DND-41 (cell line): Measurements from ENCODE around the gene CCDC68.

ENCODE experiments used
- EZH2 ChIP-seq: IDR thresholded peaks from 3 replicates; pipeline ENCODE4 v1.6.1; 2012; ENCODE audit warnings: borderline replicate concordance, low read depth, mild to moderate bottlenecking, moderate library complexity, low read length, inconsistent platforms; ENCODE audit not compliant: severe bottlenecking
- TF ChIP-seq, protein P1 (sequence below): IDR thresholded peaks from 2 replicates; pipeline ENCODE4 v1.5.1; 2012; ENCODE audit warnings: borderline replicate concordance, low read length, moderate library complexity, mild to moderate bottlenecking; ENCODE audit not compliant: poor library complexity, severe bottlenecking; ENCODE audit errors: extremely low read depth

DNA sequence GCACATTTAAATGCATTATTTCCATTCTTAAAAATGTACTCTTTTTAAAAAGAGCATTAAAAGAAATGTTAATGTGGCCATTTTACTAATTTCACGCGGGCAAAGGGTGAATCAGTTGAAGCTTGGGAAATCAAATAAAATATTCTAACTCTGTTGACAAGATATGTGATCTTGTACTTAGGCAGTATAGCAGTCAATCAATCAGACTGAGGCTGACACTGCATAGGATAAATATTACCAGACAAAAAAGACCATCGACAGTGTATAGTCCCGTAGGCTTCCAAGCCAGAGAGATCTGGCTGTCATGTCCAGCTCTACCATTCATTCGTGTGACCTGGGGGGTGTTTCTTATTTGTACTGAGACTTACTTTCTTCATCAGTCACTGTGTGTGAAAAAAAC is 39.8 kb upstream of the CCDC68 start:
- TF ChIP-seq, protein P1, sequence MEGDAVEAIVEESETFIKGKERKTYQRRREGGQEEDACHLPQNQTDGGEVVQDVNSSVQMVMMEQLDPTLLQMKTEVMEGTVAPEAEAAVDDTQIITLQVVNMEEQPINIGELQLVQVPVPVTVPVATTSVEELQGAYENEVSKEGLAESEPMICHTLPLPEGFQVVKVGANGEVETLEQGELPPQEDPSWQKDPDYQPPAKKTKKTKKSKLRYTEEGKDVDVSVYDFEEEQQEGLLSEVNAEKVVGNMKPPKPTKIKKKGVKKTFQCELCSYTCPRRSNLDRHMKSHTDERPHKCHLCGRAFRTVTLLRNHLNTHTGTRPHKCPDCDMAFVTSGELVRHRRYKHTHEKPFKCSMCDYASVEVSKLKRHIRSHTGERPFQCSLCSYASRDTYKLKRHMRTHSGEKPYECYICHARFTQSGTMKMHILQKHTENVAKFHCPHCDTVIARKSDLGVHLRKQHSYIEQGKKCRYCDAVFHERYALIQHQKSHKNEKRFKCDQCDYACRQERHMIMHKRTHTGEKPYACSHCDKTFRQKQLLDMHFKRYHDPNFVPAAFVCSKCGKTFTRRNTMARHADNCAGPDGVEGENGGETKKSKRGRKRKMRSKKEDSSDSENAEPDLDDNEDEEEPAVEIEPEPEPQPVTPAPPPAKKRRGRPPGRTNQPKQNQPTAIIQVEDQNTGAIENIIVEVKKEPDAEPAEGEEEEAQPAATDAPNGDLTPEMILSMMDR, result no peak
- TF ChIP-seq EZH2, result no peak
